A549 (cell line): ENCODE measurements around the gene PHAF1. TPM values are rescaled to one million over a fixed set of nuclear protein-coding genes. Genes with fewer than 3 reads are reported as not detected.

Source experiments
- ATAC-seq, 2 experiments: fragments of 200-7000 bp in 1 of 2; fragments of >200 bp in 1 of 2; cut with Nextera tagmentation in 1 of 2; cut with Tn5 transposase in 1 of 2; 3 replicates each; pipeline versions ENCODE4 v1.8.0 to v1.9.1; 2018 to 2020; ENCODE audit warnings: mild to moderate bottlenecking in 1 of 2, moderate library complexity in 1 of 2
- CTCF ChIA-PET: fragments of 300-600 bp; sonication (Branson Sonifier 250); formaldehyde crosslinking; extraction: SDS; loops from one replicate; lab custom pipeline; 2021; ENCODE audit warnings: antibody characterized with exemption, inconsistent platforms; lab: Yijun Ruan, JAX
- POLR2A ChIA-PET: fragments of 350-600 bp; formaldehyde crosslinking; extraction: SDS; loops from one replicate; lab custom pipeline; 2021; ENCODE audit warnings: antibody characterized with exemption, inconsistent platforms; lab: Yijun Ruan, JAX
- DNase-seq, 2 experiments: peaks; one replicate each; pipeline versions ENCODE4 v3.0.0 to v3.0.0-alpha.2; 2011 to 2016; ENCODE audit warnings: low read depth in 1 of 2, low spot score in 1 of 2
- FAIRE-seq: peaks from 2 replicates; lab custom pipeline; 2011; peaks lifted over from hg19 to GRCh38; lab: Jason Lieb, UNC
- H3K27ac ChIP-seq, 2 experiments: fragments of >200 bp; sonication (Bioruptor Twin); formaldehyde crosslinking; 3 replicates each; pipeline ENCODE4 v1.5.1; 2016 to 2017
- H3K4me1 ChIP-seq: fragments of >200 bp; sonication (Bioruptor Twin); formaldehyde crosslinking; 3 replicates; pipeline ENCODE4 v1.6.1; 2016
- H3K4me2 ChIP-seq: fragments of >200 bp; sonication (Bioruptor Twin); formaldehyde crosslinking; 3 replicates; pipeline ENCODE4 v1.6.1; 2016
- H3K4me3 ChIP-seq: fragments of >200 bp; sonication (Bioruptor Twin); formaldehyde crosslinking; 3 replicates; pipeline ENCODE4 v1.5.1; 2016
- H3K9me3 ChIP-seq: fragments of >200 bp; sonication (Bioruptor Twin); formaldehyde crosslinking; 3 replicates; pipeline ENCODE4 v1.6.1; 2016
- ATOH8 ChIP-seq: fragments of 250-450 bp; sonication (Bioruptor Pico); IDR thresholded peaks from 2 replicates; pipeline ENCODE4 v1.5.0; 2020; ENCODE audit warnings: low read depth, mild to moderate bottlenecking, moderate library complexity
- BCL3 ChIP-seq: fragments of >200 bp; sonication (Bioruptor Twin); formaldehyde crosslinking; IDR thresholded peaks from 3 replicates; pipeline ENCODE4 v1.6.1; 2016
- CBX2 ChIP-seq: fragments of 200-600 bp; sonication (generic); IDR thresholded peaks from 2 replicates; pipeline ENCODE4 v1.6.1; 2016; ENCODE audit warnings: low read depth, mild to moderate bottlenecking, borderline replicate concordance
- CEBPB ChIP-seq, 2 experiments: fragments of >200 bp in 1 of 2; sonication (Bioruptor Twin) in 1 of 2; formaldehyde crosslinking in 1 of 2; IDR thresholded peaks; 2 replicates each; pipeline ENCODE4 v1.6.1; 2012 to 2016
- E2F6 ChIP-seq: IDR thresholded peaks from 2 replicates; pipeline ENCODE4 v1.6.1; 2012; ENCODE audit warnings: low read depth, borderline replicate concordance
- ELK1 ChIP-seq: fragments of 150-350 bp; IDR thresholded peaks from 2 replicates; pipeline ENCODE4 v1.6.1; 2014; ENCODE audit warnings: low read depth, mild to moderate bottlenecking, low read length
- FOSB ChIP-seq: fragments of 250-450 bp; sonication (Bioruptor Pico); IDR thresholded peaks from 2 replicates; pipeline ENCODE4 v1.5.0; 2020; ENCODE audit warnings: mild to moderate bottlenecking, moderate library complexity
- GATA3 ChIP-seq: IDR thresholded peaks from 2 replicates; pipeline ENCODE4 v1.6.1; 2012; ENCODE audit warnings: borderline replicate concordance
- HDAC2 ChIP-seq: fragments of 200-600 bp; sonication (generic); IDR thresholded peaks from 2 replicates; pipeline ENCODE4 v1.6.1; 2016
- HES2 ChIP-seq: fragments of >200 bp; sonication (Bioruptor Twin); formaldehyde crosslinking; IDR thresholded peaks from 2 replicates; pipeline ENCODE4 v1.6.1; 2016
- HOXB5 ChIP-seq: fragments of 250-450 bp; sonication (Bioruptor Pico); IDR thresholded peaks from 2 replicates; pipeline ENCODE4 v1.5.0; 2020; ENCODE audit warnings: mild to moderate bottlenecking, moderate library complexity
- KDM1A ChIP-seq: fragments of 200-600 bp; sonication (generic); IDR thresholded peaks from 2 replicates; pipeline ENCODE4 v1.6.1; 2016; ENCODE audit warnings: low read depth, mild to moderate bottlenecking
- MAFK ChIP-seq: fragments of 450-650 bp; IDR thresholded peaks from 2 replicates; pipeline ENCODE4 v1.6.1; 2014; ENCODE audit not compliant: partially characterized antibody
- MAX ChIP-seq: IDR thresholded peaks from 2 replicates; pipeline ENCODE4 v1.6.1; 2012
- MYC ChIP-seq: IDR thresholded peaks from 2 replicates; pipeline ENCODE4 v1.6.1; 2012; ENCODE audit warnings: mild to moderate bottlenecking, inconsistent platforms, low read length, improper control_type of control experiment, borderline replicate concordance
- NR3C1 ChIP-seq: fragments of >200 bp; sonication (Bioruptor Twin); formaldehyde crosslinking; IDR thresholded peaks from 3 replicates; pipeline ENCODE4 v1.6.1; 2017
- PBX3 ChIP-seq: IDR thresholded peaks from 2 replicates; pipeline ENCODE4 v1.6.1; 2012
- PHF8 ChIP-seq: fragments of 200-600 bp; sonication (generic); IDR thresholded peaks from 2 replicates; pipeline ENCODE4 v1.6.1; 2016; ENCODE audit warnings: low read depth, mild to moderate bottlenecking, antibody characterized with exemption, moderate library complexity, borderline replicate concordance
- POLR2A ChIP-seq: IDR thresholded peaks from 2 replicates; pipeline ENCODE4 v1.6.1; 2012; ENCODE audit warnings: mild to moderate bottlenecking, low read length
- RAD21 ChIP-seq, 2 experiments: fragments of >200 bp in 1 of 2; sonication (Bioruptor Twin) in 1 of 2; formaldehyde crosslinking in 1 of 2; IDR thresholded peaks in 1 of 2; conservative IDR thresholded peaks in 1 of 2; 2 replicates in 1 of 2; 3 replicates in 1 of 2; pipeline ENCODE4 v1.6.1; 2012 to 2018; ENCODE audit warnings: inconsistent platforms in 1 of 2
- RARB ChIP-seq: fragments of 250-450 bp; sonication (Bioruptor Pico); IDR thresholded peaks from 2 replicates; pipeline ENCODE4 v1.8.0; 2021; ENCODE audit warnings: mild to moderate bottlenecking, moderate library complexity
- REST ChIP-seq: fragments of 200-600 bp; sonication (generic); IDR thresholded peaks from 2 replicates; pipeline ENCODE4 v1.6.1; 2016; ENCODE audit warnings: antibody characterized with exemption, mild to moderate bottlenecking, moderate library complexity
- RFX5 ChIP-seq: fragments of 450-650 bp; IDR thresholded peaks from 2 replicates; pipeline ENCODE4 v1.7.1; 2014; ENCODE audit warnings: antibody characterized with exemption, mild to moderate bottlenecking, moderate library complexity
- RNF2 ChIP-seq: fragments of 200-600 bp; sonication (generic); IDR thresholded peaks from 2 replicates; pipeline ENCODE4 v1.6.1; 2016; ENCODE audit warnings: low read depth, mild to moderate bottlenecking, antibody characterized with exemption, moderate library complexity, borderline replicate concordance
- SMC3 ChIP-seq: fragments of >200 bp; sonication (Bioruptor Twin); formaldehyde crosslinking; IDR thresholded peaks from 3 replicates; pipeline ENCODE4 v1.6.1; 2018; ENCODE audit warnings: inconsistent platforms
- USF2 ChIP-seq: fragments of 450-650 bp; IDR thresholded peaks from 2 replicates; pipeline ENCODE4 v1.6.1; 2014; ENCODE audit warnings: antibody characterized with exemption
- WGBS: methylation state at CpG from one replicate; pipeline ENCODE4 v1.1.6; 2017; ENCODE audit errors: missing lambda C conversion rate; 5-methylcytosine and 5-hydroxymethylcytosine counted together
- polyA plus RNA-seq, 4 experiments: library from polyadenylated mRNA; depleted of rRNA in 3 of 4; stranded (reverse); fragments of >200 nt; fragmentation: RNase III in 1 of 4; extraction: RNeasy Plus Mini Kit Qiagen cat#74134 plus additional on column Dnase treatment in 1 of 4; gene quantifications; 2 replicates in 3 of 4; 3 replicates in 1 of 4; pipeline ENCODE4 v1.2.3, GENCODE V29; 2011 to 2017

Gene PHAF1
- polyA plus RNA-seq, 2 of the 4 experiments (the other 2 are of a cell fraction) = 21.6 to 37.6 TPM

- WGBS = 0% methylated on average over 20 of the region's 50 CpGs
- Histone ChIP-seq H3K4me1 (peaks cover 41% of the 10 kb centered on the region), H3K4me3 (peak within 1 kb of the TSS; percentile 51), H3K27ac (peak within 1 kb of the TSS; percentile 97 to 99), H3K4me2 (peak within 1 kb of the TSS; percentile 99), H3K9me3 (no peaks in the 10 kb centered on the region)
- FAIRE-seq = no peak
- peak; percentile 89 to 94 for DNase-seq
- ChIA-PET POLR2A (interaction anchor here (0.5 to 2.9 kb wide), 10 partner anchors 9 to 209 kb away, joined by 3 to 46 read pairs (median 4); partner anchors contain the start of genes B3GNT9, CES3, FBXL8 and FHOD1), CTCF (interaction anchor here (0.6 to 20.5 kb wide), 21 partner anchors 14 to 216 kb away, joined by 3 to 314 read pairs (median 3); partner anchors contain the start of genes B3GNT9, CES4A, EXOC3L1 and FBXL8)
- peak; percentile 58 to 70 for ATAC-seq
- TF ChIP-seq RNF2 (no peak), ELK1 (no peak), USF2 (no peak), REST (no peak), HES2 (no peak), GATA3 (0 out of 2 replicates have a peak, but pooled peaks have one; percentile 3), MYC (no peak; the same call in 1 of the 2 replicates), BCL3 (peak; percentile 52; the same call in 1 of the 3 replicates), HDAC2 (no peak), NR3C1 (no peak), FOSB (CRISPR knock-in tag) (no peak), CEBPB (IDR thresholded peaks at IDR 0.05) (no peak), RFX5 (no peak), POLR2A (peak; percentile 95), CBX2 (no peak), RARB (CRISPR knock-in tag) (no peak), PBX3 (peak; percentile 47; the same call in 1 of the 2 replicates), E2F6 (no peak), RAD21 (conservative IDR thresholded peaks at IDR 0.05 in 1 of 2, IDR thresholded peaks at IDR 0.05 in 1 of 2) (no peak), MAX (peak; percentile 54; the same call in 1 of the 2 replicates), ATOH8 (peak; percentile 24; the same call in 1 of the 2 replicates), MAFK (peak; percentile 40), KDM1A (no peak), HOXB5 (CRISPR knock-in tag) (no peak), SMC3 (no peak), PHF8 (peak; percentile 57; the same call in 1 of the 2 replicates)
Observed at GRCh38 chr16:67170168-67170948, 60.6 kb downstream of the PHAF1 start, which contains the start of gene NOL3. TSS of gene NOL3 (plus strand) at chr16:67170538.
